LNCaP clone FGC (cell line): ENCODE data around the gene NEDD4L.

Source experiments
- DNase-seq: peaks from one replicate; pipeline ENCODE4 v3.0.0-alpha.2; 2011; ENCODE audit warnings: low read depth
- H3K4me3 ChIP-seq: 2 replicates; pipeline ENCODE4 v1.5.1; 2011; ENCODE audit warnings: mild to moderate bottlenecking, low read depth, low read length, control low read depth
- CTCF ChIP-seq: IDR thresholded peaks from 2 replicates; pipeline ENCODE4 v1.5.1; 2012; ENCODE audit warnings: mild to moderate bottlenecking; ENCODE audit not compliant: control insufficient read depth, insufficient read depth; ENCODE audit errors: extremely low read depth

The NEDD4L gene

DNA sequence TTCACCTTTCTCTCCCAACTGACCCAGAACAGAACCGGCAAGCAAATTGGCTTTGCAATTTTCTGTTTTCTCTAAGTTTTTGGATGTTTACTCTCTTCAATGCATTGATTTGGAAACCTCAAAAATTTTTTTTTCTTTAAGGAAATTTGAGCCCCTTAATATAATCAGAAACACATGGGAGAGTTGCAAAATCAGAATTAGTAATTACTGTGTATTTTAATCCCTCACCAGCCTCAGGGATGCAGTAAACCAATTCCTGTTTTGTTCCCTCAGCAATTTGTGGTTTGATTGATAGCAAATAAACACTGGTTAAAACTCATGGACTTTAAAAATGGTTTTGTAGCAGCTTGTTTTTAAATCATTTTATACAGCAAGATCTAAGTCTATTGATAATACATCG is 281.5 kb downstream of the NEDD4L start:
- TF ChIP-seq CTCF, result no peak
- no peak for DNase-seq

GRCh38 chr18:58334061-58334460 is 290.0 kb downstream of the NEDD4L start:
- H3K4me3 ChIP-seq, result no peak overlapping the region
- DNase-seq, result no peak
- TF ChIP-seq CTCF, result no peak

More for the DNA sequence above, 281.5 kb downstream of the NEDD4L start:
- H3K4me3 ChIP-seq, result no peak overlapping the region

DNA sequence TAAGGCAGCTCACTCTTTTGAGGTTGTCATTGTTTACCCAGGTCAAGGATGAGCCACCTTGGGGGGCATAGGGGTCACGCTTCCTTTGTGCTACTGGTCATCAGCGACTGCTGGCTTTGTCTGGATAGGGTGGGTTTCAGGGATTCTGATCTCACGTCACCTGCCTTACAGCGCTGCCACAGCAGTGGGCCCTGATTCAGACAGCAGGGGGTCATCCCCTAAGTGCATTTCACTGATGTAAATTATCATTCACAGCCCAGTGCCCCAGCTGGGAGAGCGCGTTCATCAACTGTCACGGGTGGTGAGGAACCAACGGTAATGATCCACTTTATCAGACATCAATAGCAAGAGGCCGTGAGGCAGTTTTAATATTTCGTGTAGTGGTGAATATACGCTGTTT is 291.2 kb downstream of the NEDD4L start:
- TF ChIP-seq CTCF, result no peak
- DNase-seq, result no peak
- H3K4me3 ChIP-seq, result no peak overlapping the region

DNA sequence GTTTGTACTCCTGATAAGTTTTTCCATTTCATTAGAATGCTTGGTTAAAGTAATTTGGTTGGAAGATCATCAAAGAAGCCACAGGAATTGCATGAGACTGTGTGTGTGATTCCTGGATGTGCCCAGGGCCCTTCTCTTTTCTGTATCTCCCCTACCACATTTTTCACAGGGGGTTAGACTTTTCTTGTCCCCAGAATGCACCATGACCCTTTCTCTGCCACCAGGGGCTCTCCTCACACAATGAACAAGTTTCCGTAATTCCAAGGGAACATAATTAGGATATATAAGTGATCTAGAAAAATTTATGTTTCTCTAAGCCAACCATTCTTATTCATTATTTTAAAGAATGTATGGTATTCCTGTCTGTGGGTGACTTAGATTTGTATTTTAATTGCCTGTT is 291.8 kb downstream of the NEDD4L start:
- no peak overlapping the region for H3K4me3 ChIP-seq
- DNase-seq, result no peak
- no peak for TF ChIP-seq CTCF

DNA sequence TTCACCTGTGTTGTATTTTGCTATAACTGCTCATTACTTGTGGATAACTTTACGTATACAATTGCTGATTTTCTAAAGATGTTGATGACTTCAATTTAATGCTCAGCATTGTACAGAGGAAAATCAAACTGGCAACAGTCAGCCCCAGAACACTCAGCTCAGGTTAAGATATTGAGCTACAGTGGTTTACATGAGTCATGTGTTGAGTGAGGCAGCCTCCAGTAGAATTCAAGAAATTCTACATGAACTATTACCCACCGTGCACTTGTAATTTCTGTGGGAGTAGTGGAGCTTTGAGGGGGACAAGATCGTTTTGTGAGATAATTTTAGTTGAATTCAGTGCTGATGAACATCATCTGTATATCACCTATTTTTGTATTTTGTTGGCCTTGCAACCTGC is 292.6 kb downstream of the NEDD4L start:
- H3K4me3 ChIP-seq, result no peak overlapping the region
- no peak for TF ChIP-seq CTCF
- DNase-seq, result no peak

GRCh38 chr18:58337285-58337684 is 293.3 kb downstream of the NEDD4L start:
- no peak overlapping the region for H3K4me3 ChIP-seq
- no peak for DNase-seq
- TF ChIP-seq CTCF, result no peak

DNA sequence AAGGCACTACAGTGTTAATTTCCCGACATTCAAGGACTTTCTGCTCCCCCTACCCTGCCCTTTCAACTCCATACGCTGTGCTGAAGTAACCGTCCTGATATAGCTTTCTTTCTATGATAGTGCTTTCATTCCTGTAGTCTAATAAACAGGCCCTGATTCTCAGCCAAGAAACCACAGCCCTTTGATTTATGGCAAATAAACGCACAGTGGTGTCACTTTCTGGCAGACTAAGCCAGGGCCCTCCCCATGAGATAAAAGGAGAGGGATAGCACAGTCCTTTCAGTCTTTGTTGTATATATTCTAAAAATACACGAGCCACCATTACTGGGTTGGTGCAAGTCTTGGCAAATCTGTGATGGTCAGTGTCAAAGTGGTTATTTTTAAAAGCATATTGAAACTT is 293.7 kb downstream of the NEDD4L start:
- no peak overlapping the region; the same call in 1 of the 2 replicates for H3K4me3 ChIP-seq
- TF ChIP-seq CTCF, result no peak
- DNase-seq, result no peak
